Stimulated activated naive CD8-positive, alpha-beta T cell treated with anti-CD3 and anti-CD28 coated beads, Interleukin-15, Interleukin-2, amounts not matched to agents 100 U/mL and 50 U/mL, for 24 hours (primary cell): Measurements from ENCODE around the gene SCARF2.
"Not testable (repeated sequence)": the region's sequence is repeated elsewhere in the genome, so short reads cannot be mapped to it uniquely, and the experiment has no call there.

ENCODE experiments used
- ATAC-seq: fragments of 150-1000 bp; cut with Tn5 transposase; one replicate; pipeline ENCODE4 v1.10.0; 2021
- DNase-seq: peaks from one replicate; pipeline ENCODE4 v3.0.0; 2021

Gene SCARF2

GRCh38 chr22:20437613-20438426, at the start of gene SCARF2:
Gene SCARF2, minus strand, starts transcription at chr22:20437825. Its CDS starts 71 bp downstream, at chr22:20437754.
- peak; percentile 4 for ATAC-seq

GRCh38 chr22:20486229-20486628, 48.6 kb upstream of the SCARF2 start:
- ATAC-seq (no peak), DNase-seq (no peak)

More at GRCh38 chr22:20437613-20438426, at the start of gene SCARF2:
- no peak for DNase-seq

GRCh38 chr22:20484948-20485683, 47.5 kb upstream of the SCARF2 start:
- no peak for DNase-seq

GRCh38 chr22:20483771-20484170, 46.1 kb upstream of the SCARF2 start:
- no peak for DNase-seq

More at GRCh38 chr22:20484948-20485683, 47.5 kb upstream of the SCARF2 start:
- ATAC-seq, result no peak

DNA sequence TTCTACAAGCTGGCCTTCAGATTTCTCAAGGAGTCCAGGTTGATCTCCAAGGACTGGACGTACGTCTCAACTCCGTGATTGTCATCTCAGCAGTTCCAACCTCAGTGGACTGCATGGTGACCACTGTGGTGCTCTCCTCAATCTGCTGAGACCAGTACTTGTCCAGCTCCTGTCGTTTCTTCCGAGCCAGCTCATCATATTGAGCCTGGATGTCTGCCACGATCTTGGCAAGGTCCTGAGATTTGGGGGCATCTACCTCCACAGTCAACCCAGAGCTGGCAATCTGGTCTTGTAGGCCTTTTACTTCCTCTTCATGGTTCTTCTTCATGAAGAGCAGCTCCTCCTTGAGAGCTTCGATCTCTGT, 45.5 kb upstream of the SCARF2 start:
- not testable (repeated sequence) for ATAC-seq

More at GRCh38 chr22:20483771-20484170, 46.1 kb upstream of the SCARF2 start:
- ATAC-seq, result no peak

GRCh38 chr22:20479612-20480196, 42.1 kb upstream of the SCARF2 start:
- DNase-seq (no peak), ATAC-seq (no peak)

More for the DNA sequence above, 45.5 kb upstream of the SCARF2 start:
- DNase-seq, result not testable (repeated sequence)

GRCh38 chr22:20478059-20478458, 40.4 kb upstream of the SCARF2 start:
- ATAC-seq, DNase-seq: not testable (repeated sequence)

- not testable (repeated sequence) for DNase-seq, ATAC-seq
Measured at GRCh38 chr22:20475569-20475968, 37.9 kb upstream of the SCARF2 start.

- ATAC-seq, result no peak
- no peak for DNase-seq
Measured at GRCh38 chr22:20475115-20475436, 37.5 kb upstream of the SCARF2 start.

DNA sequence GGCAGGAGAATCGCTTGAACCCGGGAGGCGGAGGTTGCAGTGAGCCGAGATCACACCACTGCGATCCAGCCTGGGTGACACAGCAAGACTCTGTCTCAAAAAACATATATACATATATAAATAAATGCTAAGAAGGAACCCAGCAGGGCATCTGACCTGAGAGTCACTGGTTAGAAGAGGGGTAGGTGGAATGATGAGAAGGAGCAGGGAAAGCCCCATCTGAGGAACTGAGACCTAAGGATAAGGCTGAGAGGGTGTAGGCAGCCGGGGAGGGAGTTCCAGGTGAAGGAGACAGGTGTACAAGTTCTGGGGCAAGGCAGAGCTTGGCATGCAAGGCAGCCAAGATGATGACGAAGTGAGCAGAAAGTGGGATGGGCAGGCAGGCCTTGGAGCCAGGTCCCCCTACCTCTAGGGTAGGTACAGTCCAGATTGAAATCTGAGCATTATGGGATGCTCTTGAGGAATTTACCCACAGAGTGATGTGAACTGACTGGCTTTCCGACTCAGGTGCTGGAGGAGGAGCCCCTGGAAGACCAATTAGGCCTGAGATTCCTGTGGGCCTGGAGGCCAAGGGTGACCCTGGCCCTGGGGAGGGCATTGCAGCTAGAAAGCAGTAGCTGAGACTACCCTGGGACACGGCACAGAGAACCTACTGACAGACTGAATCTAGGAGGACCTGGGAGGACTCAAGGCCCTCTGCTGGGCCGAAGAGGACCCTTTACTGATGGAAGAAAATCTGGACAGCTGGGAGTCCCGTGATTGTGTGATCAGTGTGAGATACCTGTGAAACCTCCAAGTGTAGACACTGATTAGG, 35.2 kb upstream of the SCARF2 start:
- ATAC-seq (no peak), DNase-seq (no peak)

- no peak for DNase-seq
- no peak for ATAC-seq
Measured at GRCh38 chr22:20471126-20471833, 33.7 kb upstream of the SCARF2 start.

GRCh38 chr22:20470525-20470924, 32.9 kb upstream of the SCARF2 start:
- not testable (repeated sequence) for ATAC-seq, DNase-seq

DNA sequence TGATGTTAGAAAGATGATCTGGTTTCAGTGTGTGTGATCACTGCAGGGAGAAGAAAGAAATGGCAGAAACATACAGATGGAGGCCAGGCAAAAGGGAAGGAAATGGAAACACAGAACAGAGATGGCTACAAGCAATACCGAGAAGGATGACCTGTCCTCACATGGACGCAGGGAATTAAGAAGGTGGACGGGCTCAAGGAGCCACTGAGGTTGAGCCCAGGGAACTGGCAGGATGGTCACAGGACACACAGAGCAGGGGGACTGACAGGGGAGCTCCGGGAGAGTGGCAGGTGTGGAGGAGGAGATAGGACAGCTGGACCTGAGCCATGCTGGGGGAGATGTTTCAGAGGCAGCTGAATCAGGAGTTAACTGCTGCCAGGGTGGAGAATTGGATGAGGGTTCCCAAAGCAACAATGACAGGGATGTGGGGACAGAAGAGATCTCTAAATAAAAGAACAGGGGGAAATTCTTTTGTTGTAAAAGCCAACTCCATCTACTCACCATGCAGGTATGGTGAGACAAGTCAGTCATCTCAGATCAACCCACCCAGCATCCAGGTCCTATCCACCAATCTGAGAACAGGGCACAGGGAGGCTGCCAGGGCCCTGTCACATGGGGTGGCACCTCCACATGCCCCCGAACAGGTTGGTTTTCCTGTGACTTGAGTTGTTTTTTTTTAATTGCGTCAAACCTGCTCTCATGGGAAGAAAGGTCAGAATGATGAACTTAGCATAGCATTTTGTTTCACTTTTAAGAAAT, 31.7 kb upstream of the SCARF2 start:
- no peak for DNase-seq

GRCh38 chr22:20466659-20467379, 29.2 kb upstream of the SCARF2 start:
- ATAC-seq (no peak), DNase-seq (no peak)

More for the DNA sequence above, 31.7 kb upstream of the SCARF2 start:
- ATAC-seq, result peak; percentile 24

- DNase-seq, result no peak
- ATAC-seq, result no peak
Measured at GRCh38 chr22:20465759-20466077, 28.1 kb upstream of the SCARF2 start.

DNA sequence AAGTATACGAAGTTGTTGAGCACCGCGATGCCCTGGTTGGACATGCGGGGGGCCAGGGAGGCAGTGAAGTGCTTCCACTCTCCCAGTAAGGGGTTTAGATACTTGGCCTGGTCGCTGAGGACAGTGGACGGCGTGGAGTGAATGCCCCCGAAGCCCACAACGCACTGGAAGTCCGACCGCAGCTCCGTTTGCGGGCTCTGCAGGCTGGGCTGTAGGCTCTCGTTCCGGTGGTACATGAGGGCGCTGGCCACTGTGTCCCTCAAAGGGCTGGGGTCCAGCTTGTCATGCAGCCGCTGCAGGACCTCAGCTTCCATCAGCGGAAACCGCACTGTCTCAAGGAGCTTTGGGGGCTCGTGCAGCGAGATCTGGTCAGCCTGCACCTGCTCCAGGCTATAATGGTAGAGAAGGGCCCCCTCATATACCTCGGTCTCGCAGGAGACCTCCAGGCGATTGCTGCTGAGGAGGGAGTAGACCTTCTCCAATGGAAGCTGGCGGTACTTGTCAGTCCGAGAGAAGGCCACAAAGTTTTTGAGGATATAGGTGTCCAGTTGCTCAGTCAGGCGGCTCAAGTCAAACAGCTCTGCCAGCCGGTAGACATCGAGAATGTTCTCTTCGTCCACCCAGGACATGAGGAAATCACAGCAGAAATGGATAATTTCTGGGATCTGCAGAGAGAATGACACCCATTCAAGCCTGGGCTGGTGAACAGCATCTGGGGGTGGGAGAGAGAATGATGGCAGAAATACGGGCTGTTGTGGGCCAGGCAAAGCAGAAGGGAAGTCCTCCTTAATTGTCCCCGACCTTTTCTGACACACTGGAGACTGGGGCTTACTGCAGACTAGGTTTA, 27.5 kb upstream of the SCARF2 start:
- DNase-seq (no peak), ATAC-seq (no peak)

GRCh38 chr22:20464096-20464614, 26.5 kb upstream of the SCARF2 start:
- ATAC-seq, result peak; percentile 86
- DNase-seq, result peak; percentile 55

GRCh38 chr22:20463324-20464095, 25.9 kb upstream of the SCARF2 start:
- DNase-seq (peak; percentile 24), ATAC-seq (peak; percentile 25)
